WTC11 (cell line): ENCODE results near the gene FCHSD2.

Source experiments
- CBFB ChIP-seq: sonication (generic); formaldehyde crosslinking; IDR thresholded peaks from 2 replicates; pipeline ENCODE4 v1.8.1; 2022; ENCODE audit warnings: mild to moderate bottlenecking, low read depth, missing genetic modification reagents
- CTCF ChIP-seq: fragments of 200-600 bp; IDR thresholded peaks from 2 replicates; pipeline ENCODE4 v1.8.0; 2022; ENCODE audit warnings: antibody characterized with exemption
- FOXJ3 ChIP-seq: sonication (generic); formaldehyde crosslinking; IDR thresholded peaks from 2 replicates; pipeline ENCODE4 v1.9.0; 2021; ENCODE audit warnings: missing genetic modification reagents, mild to moderate bottlenecking, borderline replicate concordance
- MAX ChIP-seq: sonication (generic); formaldehyde crosslinking; IDR thresholded peaks from 2 replicates; pipeline ENCODE4 v1.8.0; 2022; ENCODE audit warnings: mild to moderate bottlenecking, missing genetic modification reagents
- SMAD3 ChIP-seq: sonication (generic); formaldehyde crosslinking; IDR thresholded peaks from 2 replicates; pipeline ENCODE4 v1.8.0; 2022; ENCODE audit warnings: missing genetic modification reagents, mild to moderate bottlenecking, borderline replicate concordance
- STAT6 ChIP-seq: sonication (generic); formaldehyde crosslinking; conservative IDR thresholded peaks from 2 replicates; pipeline ENCODE4 v1.8.1; 2023; ENCODE audit warnings: mild to moderate bottlenecking, low read depth, missing genetic modification reagents, moderate library complexity
- TEAD4 ChIP-seq: sonication (generic); formaldehyde crosslinking; IDR thresholded peaks from 2 replicates; pipeline ENCODE4 v1.8.0; 2022; ENCODE audit warnings: mild to moderate bottlenecking, missing genetic modification reagents

DNA sequence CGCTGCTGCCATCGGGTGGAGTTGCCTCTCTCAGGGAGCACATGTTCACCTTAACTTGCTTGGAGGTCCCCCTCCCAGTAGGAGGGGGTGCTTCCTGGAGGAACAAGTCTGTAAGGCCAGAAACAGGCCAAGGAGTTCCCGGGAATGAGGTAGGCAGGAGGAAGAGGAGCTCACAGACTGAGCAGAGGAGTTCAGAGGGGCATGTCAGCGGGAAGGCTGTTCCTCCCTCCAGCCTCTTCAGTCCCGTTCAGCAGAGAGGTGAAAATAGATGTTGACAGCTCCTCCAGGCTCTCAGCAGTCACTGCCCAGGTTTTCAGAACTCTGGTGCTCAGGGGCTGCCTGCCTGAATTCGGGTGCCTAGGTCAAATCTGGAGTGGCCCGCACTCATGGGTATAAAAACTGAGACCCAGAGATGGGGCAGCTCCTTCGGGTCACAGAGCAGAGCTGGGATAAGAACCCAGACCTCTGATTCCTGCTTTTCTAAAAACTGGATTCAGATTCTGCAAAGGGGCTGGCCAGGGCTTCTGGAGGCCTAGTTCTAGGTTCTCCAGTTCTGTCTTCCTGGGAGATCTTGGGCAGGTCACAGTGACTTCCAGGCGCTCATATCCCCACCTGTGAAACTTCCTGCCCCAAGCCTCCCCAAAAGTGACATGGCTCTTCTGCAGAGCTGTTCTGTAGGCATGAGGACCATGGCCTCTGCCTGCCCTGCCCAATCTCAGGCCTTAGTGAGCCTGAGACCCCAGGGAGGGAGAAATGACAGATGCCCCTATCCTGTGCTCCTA is 309.6 kb downstream of the FCHSD2 start:
- TF ChIP-seq FOXJ3: no peak
- no peak for TF ChIP-seq CBFB (CRISPR knock-in tag)
- no peak for TF ChIP-seq CTCF
- TF ChIP-seq STAT6 (CRISPR knock-in tag): no peak
- no peak for TF ChIP-seq TEAD4 (CRISPR knock-in tag)
- no peak; the same call in 1 of the 2 replicates for TF ChIP-seq MAX (CRISPR knock-in tag)
- TF ChIP-seq SMAD3: no peak
